HG03066 (cell line): ENCODE data around the gene PAX2.

ENCODE experiments used
- ATAC-seq: cut with Tn5 transposase; IDR thresholded peaks from one replicate; pipeline ENCODE4 v1.9.1; 2021; ENCODE audit warnings: low read depth; ENCODE audit not compliant: unreplicated experiment

The PAX2 gene

DNA sequence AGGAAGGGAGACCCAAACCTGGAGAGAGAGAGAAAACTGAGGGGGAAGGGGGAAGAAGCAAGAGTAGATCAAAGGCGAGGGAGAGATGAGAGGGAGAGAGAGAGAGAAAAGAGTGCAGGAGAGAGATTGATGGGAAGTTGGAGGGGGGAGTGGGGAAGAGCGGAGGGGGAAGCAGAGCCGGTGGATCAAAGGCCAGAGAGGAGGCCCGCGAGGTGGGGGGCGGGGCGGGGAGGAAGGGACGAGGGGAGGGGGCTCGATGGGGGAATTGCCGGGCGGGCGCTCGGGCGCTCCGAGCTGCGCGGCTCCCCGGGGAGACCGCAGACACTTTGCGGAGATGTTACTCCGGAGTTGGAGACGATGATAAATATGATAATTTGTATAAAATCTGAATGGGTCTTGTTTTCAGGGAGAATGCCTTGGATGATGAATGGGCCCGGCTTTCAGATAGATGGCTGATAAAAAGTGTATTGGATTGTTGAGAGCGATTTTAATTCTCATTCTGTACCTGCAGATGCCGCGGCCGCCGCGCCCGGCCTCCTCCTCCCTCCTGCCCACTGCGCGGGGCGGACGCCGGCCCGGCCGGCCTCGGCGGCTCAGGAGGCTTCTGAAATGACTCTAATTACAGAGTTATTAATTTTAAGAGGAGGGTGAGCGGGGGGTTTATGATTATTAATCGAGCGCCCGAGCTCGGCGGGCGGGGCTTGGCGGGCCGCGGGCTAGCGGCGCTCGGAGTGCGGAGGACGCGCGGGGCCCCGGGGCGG is 21.4 kb upstream of the PAX2 start:
- ATAC-seq: no peak

GRCh38 chr10:100724531-100725027 is 20.8 kb upstream of the PAX2 start:
- no peak for ATAC-seq

GRCh38 chr10:100725071-100725471 is 20.3 kb upstream of the PAX2 start:
- ATAC-seq: no peak

DNA sequence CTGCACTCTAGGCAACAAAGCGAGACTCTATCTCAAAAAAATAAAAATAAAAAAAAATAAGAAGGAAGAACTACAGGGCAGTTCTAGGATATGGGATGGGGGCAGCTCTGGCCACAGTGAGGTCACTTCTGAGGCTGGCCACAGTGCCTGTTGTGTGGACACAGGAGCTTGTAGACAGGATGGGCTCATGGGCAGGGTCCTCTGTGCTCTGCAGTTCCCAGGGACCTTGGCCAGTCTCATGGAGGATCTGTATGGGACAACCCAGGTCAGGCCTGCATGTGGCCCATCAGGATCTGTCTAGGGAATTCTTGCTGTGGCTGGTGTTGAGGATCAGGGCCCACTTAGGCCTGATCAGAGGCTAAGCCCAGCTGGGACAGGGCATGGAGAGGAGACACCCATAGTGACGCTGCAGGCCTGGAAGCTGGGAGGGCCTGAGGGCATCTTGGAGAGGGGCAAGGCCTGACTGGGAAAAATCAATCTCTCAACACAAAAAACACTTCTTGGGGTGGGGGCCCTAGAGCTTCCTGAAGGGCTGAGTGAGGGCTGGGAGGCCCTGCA is 19.4 kb upstream of the PAX2 start:
- no peak for ATAC-seq

DNA sequence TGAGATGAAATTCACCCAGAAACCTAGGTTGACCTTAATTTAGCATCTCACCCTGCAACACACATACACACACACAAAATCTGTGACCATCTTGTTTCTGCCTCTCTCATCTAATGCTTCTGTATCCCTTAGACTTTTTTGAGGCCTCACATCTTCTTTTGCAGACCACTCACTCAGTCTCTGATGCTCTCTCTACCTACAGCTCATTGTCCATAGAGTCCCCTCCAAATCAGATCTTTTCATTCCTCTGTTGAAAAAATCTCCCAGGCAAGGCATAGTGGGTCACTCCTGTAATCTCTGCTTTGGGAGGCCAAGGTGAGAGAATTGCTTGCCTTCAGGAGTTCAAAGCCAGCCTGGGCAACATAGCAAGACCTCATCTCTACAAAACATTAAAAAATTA is 17.6 kb upstream of the PAX2 start:
- ATAC-seq: no peak

- no peak for ATAC-seq
Observed at GRCh38 chr10:100728928-100729861, 16.2 kb upstream of the PAX2 start.

DNA sequence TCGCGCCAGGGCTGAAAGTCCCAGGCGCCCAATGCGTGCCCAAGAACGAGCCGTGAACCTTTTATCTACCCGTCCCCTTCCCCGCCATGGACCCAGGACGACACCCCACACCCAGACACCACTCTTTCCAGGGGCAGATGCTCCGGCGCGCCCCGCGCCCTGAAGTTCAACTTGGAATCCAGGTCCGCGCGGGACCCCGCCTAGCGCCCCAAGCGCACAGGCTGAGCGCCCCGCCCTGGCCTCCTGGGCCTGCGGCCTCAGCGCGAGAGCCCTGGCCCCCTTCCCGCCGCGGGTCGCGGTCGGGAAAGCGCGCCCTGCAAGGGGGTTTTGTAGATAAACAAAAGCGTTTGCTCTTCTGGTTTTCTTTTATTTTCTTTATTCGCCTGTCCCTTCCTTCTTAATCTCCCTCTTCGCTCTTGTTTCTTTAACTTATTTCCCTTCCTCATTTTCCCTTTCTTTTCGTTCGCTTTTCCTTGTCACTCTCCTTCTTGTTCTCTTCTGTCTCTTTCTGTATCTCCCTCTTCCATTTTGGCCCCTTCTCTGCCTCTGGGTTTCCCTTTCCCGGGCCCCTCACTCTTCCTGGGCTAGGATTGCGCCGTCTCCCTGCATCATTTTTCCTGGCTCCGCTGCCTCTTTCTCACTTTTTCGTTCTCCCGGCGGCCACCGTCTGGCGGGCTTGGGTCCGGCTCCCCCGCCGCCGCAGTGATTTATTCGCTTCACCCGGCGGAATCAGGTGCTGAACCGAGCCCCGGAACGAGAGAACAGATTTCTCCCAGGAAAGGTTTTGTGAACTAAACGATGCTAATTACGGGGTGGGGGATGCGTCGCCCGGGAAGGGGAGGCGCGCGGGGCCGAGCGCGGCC is 15.3 kb upstream of the PAX2 start:
- no peak for ATAC-seq

GRCh38 chr10:100730725-100731406 is 14.5 kb upstream of the PAX2 start:
- no peak for ATAC-seq

DNA sequence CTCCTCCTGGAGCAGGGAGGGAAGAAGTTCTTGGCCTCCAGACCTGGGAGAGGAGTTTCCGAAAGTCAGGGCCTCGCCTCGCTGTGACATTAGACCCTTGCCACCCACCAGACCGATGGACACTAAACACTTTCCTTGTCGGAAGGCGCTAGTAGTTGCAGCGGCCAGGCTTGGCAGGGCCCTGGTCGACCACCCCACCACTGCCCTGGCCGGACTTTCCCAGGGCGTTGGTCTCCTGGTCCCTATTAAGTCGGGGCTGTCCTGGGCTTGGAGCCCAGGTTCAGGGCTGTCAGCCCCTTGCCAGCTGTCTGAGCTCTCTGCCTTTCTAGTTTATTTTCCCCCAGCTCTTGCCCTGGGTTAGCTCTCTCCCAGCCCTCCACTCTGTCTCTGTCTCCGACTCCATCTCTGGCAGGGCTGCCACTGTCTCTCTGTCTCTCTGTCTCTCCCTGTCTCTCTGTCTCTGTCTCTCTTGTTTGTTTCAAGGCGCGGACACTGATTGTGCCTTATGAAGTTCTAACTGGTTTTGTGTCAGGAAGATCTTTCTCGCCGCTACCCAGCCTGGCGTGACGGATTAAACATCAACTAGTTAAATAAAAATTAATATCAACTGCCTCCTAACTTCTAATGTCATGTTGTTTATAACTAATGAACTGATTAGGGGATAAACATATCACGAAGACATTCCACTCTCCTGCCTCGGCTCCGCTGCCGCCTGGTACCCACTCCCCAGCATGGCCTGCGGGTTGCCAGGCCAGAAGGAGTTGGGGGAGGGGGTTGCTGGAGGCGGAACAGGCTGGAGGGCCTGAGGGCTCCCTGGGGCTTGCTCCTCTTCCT is 13.8 kb upstream of the PAX2 start:
- no peak for ATAC-seq

- ATAC-seq: no peak
Observed at GRCh38 chr10:100732241-100732596, 13.2 kb upstream of the PAX2 start.

GRCh38 chr10:100733329-100733728 is 12.1 kb upstream of the PAX2 start:
- no peak for ATAC-seq

GRCh38 chr10:100734295-100735086 is 10.9 kb upstream of the PAX2 start:
- no peak for ATAC-seq

DNA sequence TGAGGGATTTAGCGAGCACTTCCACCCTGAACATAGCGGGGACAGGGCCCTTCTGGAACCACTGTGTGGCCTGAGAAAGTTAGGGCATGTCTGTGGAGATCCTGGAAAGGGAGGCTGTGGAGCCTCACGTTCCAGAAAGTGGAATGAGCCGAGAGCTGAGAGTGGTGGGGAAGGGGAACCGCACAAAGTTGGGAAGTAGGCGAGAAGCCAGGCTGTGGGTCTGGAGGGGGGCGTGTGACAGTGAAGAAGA is 10.4 kb upstream of the PAX2 start:
- no peak for ATAC-seq

DNA sequence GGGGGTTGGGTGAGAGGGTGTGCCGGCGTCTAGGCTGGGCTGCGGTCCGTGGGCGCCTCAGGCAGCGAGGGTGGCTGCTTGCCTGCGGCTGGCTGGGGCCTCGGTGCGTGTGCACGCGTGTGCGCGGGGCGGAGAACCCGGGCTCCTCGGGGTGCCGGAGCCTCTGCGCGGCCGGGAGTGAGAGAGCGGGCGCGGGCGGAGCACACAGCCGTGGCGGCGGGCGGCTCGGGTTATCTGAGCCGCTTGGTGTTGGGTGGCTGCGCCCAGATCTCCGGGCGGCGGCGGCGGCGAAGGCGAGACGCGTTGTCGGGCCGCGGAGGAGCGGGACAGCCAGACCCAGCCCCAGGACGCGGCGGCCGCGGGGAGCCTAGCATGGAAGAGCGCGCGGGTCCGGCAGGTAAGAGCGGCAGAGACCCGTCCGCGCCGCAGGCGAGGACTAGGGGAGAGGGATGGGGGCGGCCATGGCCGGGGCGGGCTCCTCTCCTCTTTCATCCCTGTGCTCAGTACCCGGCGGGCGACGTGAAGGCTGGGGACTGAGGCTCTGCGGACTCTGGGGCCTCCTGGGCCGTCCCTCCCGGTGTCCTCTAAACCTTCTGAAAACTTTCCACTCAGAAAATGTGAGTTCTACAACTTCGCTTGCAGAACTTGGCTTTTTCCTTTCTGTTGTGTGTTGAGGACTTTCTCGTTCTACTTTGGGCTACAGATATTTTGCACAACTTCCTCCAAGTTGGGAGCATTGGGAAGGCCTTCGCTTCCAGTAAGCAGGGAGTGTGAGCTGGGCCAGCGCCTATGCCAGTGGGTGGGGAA is 9.8 kb upstream of the PAX2 start:
- no peak for ATAC-seq

DNA sequence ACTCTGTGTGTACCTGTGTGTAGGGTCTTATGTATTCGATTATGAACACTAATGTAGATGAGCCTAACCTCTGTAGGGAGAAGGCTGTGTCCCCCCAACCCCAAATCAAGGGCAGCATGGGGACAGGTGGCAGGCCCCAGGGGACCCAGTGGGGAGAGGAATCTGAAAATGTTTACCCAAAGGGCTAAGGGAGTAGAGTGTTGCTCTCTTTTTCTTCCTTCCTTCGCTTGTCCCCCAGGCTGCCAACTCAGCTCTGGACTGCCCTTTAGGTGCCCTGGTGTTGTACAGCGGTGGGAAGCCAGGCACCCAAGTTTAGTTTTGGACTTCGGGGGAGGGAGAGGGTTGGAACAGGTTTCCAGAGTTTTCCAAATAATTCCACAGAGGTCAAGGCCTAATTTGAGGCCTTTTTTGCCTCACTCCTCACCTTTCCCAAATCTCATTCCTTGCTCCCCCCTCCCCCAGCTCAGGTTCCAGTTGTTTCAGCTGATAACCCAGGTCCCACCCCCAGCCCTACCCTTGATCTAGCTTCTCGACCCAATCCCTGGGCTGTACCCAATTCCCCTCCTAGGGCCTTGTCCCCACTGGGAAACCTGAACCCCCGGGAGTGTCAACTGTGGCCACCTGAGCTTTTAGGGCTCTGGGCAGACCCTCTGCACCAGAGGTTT is 9.1 kb upstream of the PAX2 start:
- no peak for ATAC-seq

- ATAC-seq: no peak
Observed at GRCh38 chr10:100736809-100737354, 8.5 kb upstream of the PAX2 start.
